H9 (cell line): ENCODE results near the gene IPPK. TPM values are rescaled to one million over a fixed set of nuclear protein-coding genes. Genes with fewer than 3 reads are reported as not detected.

ENCODE experiments used
- DNase-seq: peaks from one replicate; pipeline ENCODE4 v3.0.0-alpha.2; 2017
- H2AFZ ChIP-seq: one replicate; pipeline ENCODE4 v1.6.1; 2013; ENCODE audit warnings: mild to moderate bottlenecking, low read length, control low read depth, moderate library complexity
- H2AK5ac ChIP-seq: 2 replicates; pipeline ENCODE4 v1.6.1; 2013; ENCODE audit warnings: low read length, control low read depth, mixed read lengths; ENCODE audit not compliant: insufficient read length
- H2BK120ac ChIP-seq: one replicate; pipeline ENCODE4 v1.6.1; 2013; ENCODE audit warnings: low read depth, mild to moderate bottlenecking, low read length, control low read depth, inconsistent platforms; ENCODE audit not compliant: poor library complexity, severe bottlenecking
- H2BK12ac ChIP-seq: 2 replicates; pipeline ENCODE4 v1.6.1; 2013; ENCODE audit warnings: low read length, control low read depth, mixed read lengths, low read depth; ENCODE audit not compliant: insufficient read length
- H2BK15ac ChIP-seq: 2 replicates; pipeline ENCODE4 v1.6.1; 2013; ENCODE audit warnings: low read depth, low read length, control low read depth
- H2BK20ac ChIP-seq: one replicate; pipeline ENCODE4 v1.6.1; 2013; ENCODE audit warnings: low read depth, mild to moderate bottlenecking, low read length, control low read depth, inconsistent platforms; ENCODE audit not compliant: poor library complexity, severe bottlenecking
- H2BK5ac ChIP-seq: 2 replicates; pipeline ENCODE4 v1.6.1; 2013; ENCODE audit warnings: low read length, control low read depth, mixed read lengths; ENCODE audit not compliant: insufficient read length
- H3K14ac ChIP-seq: 2 replicates; pipeline ENCODE4 v1.6.1; 2013; ENCODE audit warnings: low read length, control low read depth; ENCODE audit not compliant: insufficient read depth
- H3K18ac ChIP-seq: 2 replicates; pipeline ENCODE4 v1.6.1; 2013; ENCODE audit warnings: low read depth, mild to moderate bottlenecking, mixed read lengths, low read length, control low read depth; ENCODE audit not compliant: insufficient read length
- H3K23ac ChIP-seq: 2 replicates; pipeline ENCODE4 v1.6.1; 2013; ENCODE audit warnings: low read length, control low read depth, mixed read lengths, low read depth; ENCODE audit not compliant: insufficient read length
- H3K23me2 ChIP-seq: 2 replicates; pipeline ENCODE4 v1.6.1; 2013; ENCODE audit warnings: low read depth, mild to moderate bottlenecking, mixed read lengths, low read length, control low read depth; ENCODE audit not compliant: insufficient read length, poor library complexity, severe bottlenecking
- H3K27ac ChIP-seq: 2 replicates; pipeline ENCODE4 v1.5.1; 2013; ENCODE audit warnings: low read length, control low read depth, mixed read lengths, low read depth; ENCODE audit not compliant: insufficient read length
- H3K27me3 ChIP-seq: 2 replicates; pipeline ENCODE4 v1.6.1; 2013; ENCODE audit warnings: low read length, control low read depth, inconsistent platforms; ENCODE audit not compliant: insufficient read depth
- H3K4ac ChIP-seq: 2 replicates; pipeline ENCODE4 v1.6.1; 2013; ENCODE audit warnings: low read depth, mild to moderate bottlenecking, control low read depth, inconsistent platforms, low read length, moderate library complexity
- H3K4me1 ChIP-seq: 2 replicates; pipeline ENCODE4 v1.6.1; 2013; ENCODE audit warnings: low read length, control low read depth, inconsistent platforms; ENCODE audit not compliant: insufficient read depth
- H3K4me2 ChIP-seq: 2 replicates; pipeline ENCODE4 v1.6.1; 2013; ENCODE audit warnings: low read length, control low read depth, mixed read lengths; ENCODE audit not compliant: insufficient read length, insufficient read depth
- H3K56ac ChIP-seq: 2 replicates; pipeline ENCODE4 v1.6.1; 2013; ENCODE audit warnings: low read depth, mild to moderate bottlenecking, mixed read lengths, low read length, control low read depth; ENCODE audit not compliant: insufficient read length
- H3K79me1 ChIP-seq: 2 replicates; pipeline ENCODE4 v1.6.1; 2013; ENCODE audit warnings: low read depth, mild to moderate bottlenecking, moderate library complexity, low read length, control low read depth, inconsistent platforms; ENCODE audit not compliant: insufficient read depth, poor library complexity, severe bottlenecking
- H3K79me2 ChIP-seq: 2 replicates; pipeline ENCODE4 v1.6.1; 2013; ENCODE audit warnings: low read length, control low read depth, inconsistent platforms; ENCODE audit not compliant: insufficient read depth
- H3K9ac ChIP-seq: 2 replicates; pipeline ENCODE4 v1.6.1; 2013; ENCODE audit warnings: low read length, control low read depth, mixed read lengths; ENCODE audit not compliant: insufficient read length; ENCODE audit errors: extremely low read depth
- H3K9me3 ChIP-seq: one replicate; pipeline ENCODE4 v1.6.1; 2013; ENCODE audit warnings: low read depth, low read length, inconsistent platforms; ENCODE audit not compliant: control insufficient read depth
- H3T11ph ChIP-seq: one replicate; pipeline ENCODE4 v1.6.1; 2013; ENCODE audit warnings: mild to moderate bottlenecking, low read length, control low read depth, inconsistent platforms
- H4K20me1 ChIP-seq: one replicate; pipeline ENCODE4 v1.6.1; 2013; ENCODE audit not compliant: control insufficient read depth, insufficient read length, insufficient read depth
- H4K5ac ChIP-seq: 2 replicates; pipeline ENCODE4 v1.6.1; 2013; ENCODE audit warnings: low read depth, mild to moderate bottlenecking, mixed read lengths, low read length, control low read depth; ENCODE audit not compliant: insufficient read length
- H4K8ac ChIP-seq: replicated peaks from 2 replicates; pipeline ENCODE4 v1.6.1; 2013; ENCODE audit warnings: low read length, control low read depth, mixed read lengths, low read depth; ENCODE audit not compliant: insufficient read length
- H4K91ac ChIP-seq: 2 replicates; pipeline ENCODE4 v1.6.1; 2013; ENCODE audit warnings: low read depth, mild to moderate bottlenecking, moderate library complexity, mixed read lengths, low read length, control low read depth; ENCODE audit not compliant: insufficient read length
- H3K27ac Mint-ChIP-seq, 3 experiments: 2 replicates in 2 of 3; 3 replicates in 1 of 3; pipeline ENCODE4 v1.8.0; 2020 to 2021; ENCODE audit warnings: mixed read lengths in 3 of 3, mild to moderate bottlenecking in 1 of 3, moderate library complexity in 1 of 3
- H3K27me3 Mint-ChIP-seq: 2 replicates; pipeline ENCODE4 v1.8.0; 2021; ENCODE audit warnings: low read depth, mild to moderate bottlenecking, moderate library complexity, mixed read lengths
- H3K36me3 Mint-ChIP-seq, 3 experiments: 2 replicates in 2 of 3; 3 replicates in 1 of 3; pipeline ENCODE4 v1.8.0; 2020 to 2021; ENCODE audit warnings: low read depth in 3 of 3, mixed read lengths in 3 of 3; ENCODE audit not compliant: insufficient read depth in 1 of 3
- H3K4me1 Mint-ChIP-seq, 2 experiments: 2 replicates each; pipeline ENCODE4 v1.8.0; 2020; ENCODE audit warnings: mixed read lengths in 2 of 2
- H3K4me3 Mint-ChIP-seq, 2 experiments: 2 replicates in 1 of 2; 3 replicates in 1 of 2; pipeline ENCODE4 v1.8.0; 2020 to 2021; ENCODE audit warnings: mild to moderate bottlenecking in 2 of 2, mixed read lengths in 2 of 2, moderate library complexity in 1 of 2
- H3K9me3 Mint-ChIP-seq, 2 experiments: 2 replicates in 1 of 2; 3 replicates in 1 of 2; pipeline ENCODE4 v1.8.0; 2020; ENCODE audit warnings: mild to moderate bottlenecking in 2 of 2, mixed read lengths in 2 of 2, moderate library complexity in 1 of 2
- CTCF ChIP-seq: fragments of 200-600 bp; sonication (generic); conservative IDR thresholded peaks from 3 replicates; pipeline ENCODE4 v1.8.0; 2021; ENCODE audit warnings: antibody characterized with exemption, mild to moderate bottlenecking
- WGBS: extraction: QIAGEN DNeasy Blood & Tissue Kit; methylation state at CpG from one replicate; pipeline ENCODE4 v1.1.7; 2013; ENCODE audit warnings: missing lambda C conversion rate, low lambda C conversion rate, mixed read lengths; ENCODE audit not compliant: insufficient read length; ENCODE audit errors: extremely low coverage; 5-methylcytosine and 5-hydroxymethylcytosine counted together
- total RNA-seq: library from RNA; stranded (reverse); gene quantifications from 2 replicates; pipeline ENCODE4 v1.2.1, GENCODE V29; 2021

Gene IPPK
- total RNA-seq, 1 experiment from 2014 or later, result 10.7 TPM

- H3K79me2 ChIP-seq, result no peaks in the 10 kb centered on the region
- no peak overlapping the region for H3K14ac ChIP-seq
- H2BK120ac ChIP-seq, result no peak overlapping the region
- no peak overlapping the region for H3K56ac ChIP-seq
- H3K4me2 ChIP-seq, result no peak overlapping the region
- H2BK5ac ChIP-seq, result no peak overlapping the region
- Mint-ChIP-seq H3K36me3 (peaks cover 5 to 65% (median 20%) of the 10 kb centered on the region in 3 experiments), H3K27ac (no peak overlapping the region), H3K27me3 (no peaks in the 10 kb centered on the region), H3K4me3 (no peak overlapping the region), H3K4me1 (no peaks in the 10 kb centered on the region), H3K9me3 (no peaks in the 10 kb centered on the region)
- no peaks in the 10 kb centered on the region for H3K23me2 ChIP-seq
- H2BK20ac ChIP-seq, result no peak overlapping the region
- WGBS, result no CpG with 5 or more reads among the region's 17 CpGs
- H3K79me1 ChIP-seq, result no peaks in the 10 kb centered on the region
- no peak overlapping the region for H3K4ac ChIP-seq
- no peaks in the 10 kb centered on the region for H4K20me1 ChIP-seq
- H2AK5ac ChIP-seq, result no peak overlapping the region
- H3K27me3 ChIP-seq, result no peaks in the 10 kb centered on the region
- no peak overlapping the region for H3K27ac ChIP-seq
- no peak overlapping the region for H3T11ph ChIP-seq
- H3K4me1 ChIP-seq, result no peaks in the 10 kb centered on the region
- H4K8ac ChIP-seq, result no peak overlapping the region
- peak; percentile 12 for DNase-seq
- H2BK15ac ChIP-seq, result no peak overlapping the region
- H3K9ac ChIP-seq, result no peak overlapping the region
- no peak overlapping the region for H2BK12ac ChIP-seq
- H4K5ac ChIP-seq, result no peak overlapping the region
- H3K18ac ChIP-seq, result no peak overlapping the region
- no peaks in the 10 kb centered on the region for H3K9me3 ChIP-seq
- no peak overlapping the region for H3K23ac ChIP-seq
- H2AFZ ChIP-seq, result no peak overlapping the region
- TF ChIP-seq CTCF, result no peak
- no peak overlapping the region for H4K91ac ChIP-seq
These were observed 55.0 kb downstream of the IPPK start for GRCh38 chr9:92614763-92615461.
